Endometrial microvascular endothelial cells (primary cell): Measurements from ENCODE around the gene BRSK1. TPM values are rescaled to one million over a fixed set of nuclear protein-coding genes. Genes with fewer than 3 reads are reported as not detected.

Source experiments
- in situ Hi-C: cut with HindIII; loops from 2 replicates; pipeline ENCODE4 v1.10.0; 2017; ENCODE audit warnings: low sequenced_read_pairs, low pct_unique_long_range_greater_than_20kb; ENCODE audit errors: inconsistent ontology term
- total RNA-seq: library from RNA; depleted of rRNA; stranded (reverse); fragments of >200 nt; gene quantifications from one replicate; pipeline ENCODE4 v1.2.3, GENCODE V29; 2015; ENCODE audit errors: inconsistent ontology term

The BRSK1 gene
- total RNA-seq, 1 donor from 2014 or later = 1.1 TPM

- in situ Hi-C loops = no loop called here
Observed at GRCh38 chr19:55252760-55253663, 30.8 kb upstream of the BRSK1 start.

- in situ Hi-C loops = no loop called here
Observed at GRCh38 chr19:55253842-55254624, 29.8 kb upstream of the BRSK1 start.

- in situ Hi-C loops = no loop called here
Observed at GRCh38 chr19:55254625-55254977, 29.2 kb upstream of the BRSK1 start.

GRCh38 chr19:55255618-55256423 is 28.0 kb upstream of the BRSK1 start:
- in situ Hi-C loops = no loop called here

GRCh38 chr19:55256562-55257460 is 27.0 kb upstream of the BRSK1 start:
- in situ Hi-C loops = no loop called here

GRCh38 chr19:55257461-55258420 is 26.1 kb upstream of the BRSK1 start:
- in situ Hi-C loops = no loop called here

GRCh38 chr19:55258476-55258827 is 25.3 kb upstream of the BRSK1 start:
- in situ Hi-C loops = no loop called here

- in situ Hi-C loops = no loop called here
Observed at GRCh38 chr19:55258828-55259539, 24.8 kb upstream of the BRSK1 start, which contains the start of gene PPP6R1. PPP6R1 (minus strand) TSS chr19:55259017; CDS start chr19:55247103, 11,914 bp downstream.

- in situ Hi-C loops = no loop called here
Observed at GRCh38 chr19:55259540-55260210, 24.1 kb upstream of the BRSK1 start.

- in situ Hi-C loops = no loop called here
Observed at GRCh38 chr19:55261671-55262126, 22.1 kb upstream of the BRSK1 start.

GRCh38 chr19:55262359-55262758 is 21.4 kb upstream of the BRSK1 start:
- in situ Hi-C loops = no loop called here

GRCh38 chr19:55264531-55264930 is 19.3 kb upstream of the BRSK1 start:
- in situ Hi-C loops = no loop called here

GRCh38 chr19:55265173-55265572 is 18.6 kb upstream of the BRSK1 start:
- in situ Hi-C loops = no loop called here

- in situ Hi-C loops = no loop called here
Observed at GRCh38 chr19:55265723-55266386, 17.9 kb upstream of the BRSK1 start.

GRCh38 chr19:55266404-55266803 is 17.4 kb upstream of the BRSK1 start:
- in situ Hi-C loops = no loop called here

GRCh38 chr19:55266840-55267239 is 17.0 kb upstream of the BRSK1 start:
- in situ Hi-C loops = no loop called here
